Astrocyte (in vitro differentiated cells and primary cell): ENCODE results near the gene CHN2.

Experiments
- EZH2 ChIP-seq: IDR thresholded peaks from 2 replicates; pipeline ENCODE4 v1.6.1; 2012; ENCODE audit warnings: mild to moderate bottlenecking, low read length, inconsistent platforms; ENCODE audit not compliant: insufficient read depth
- TF ChIP-seq, protein P1 (sequence below): IDR thresholded peaks from 2 replicates; pipeline ENCODE4 v1.5.1; 2011; ENCODE audit warnings: low read depth, mild to moderate bottlenecking, inconsistent platforms, low read length, moderate library complexity; ENCODE audit not compliant: insufficient read depth

GRCh38 chr7:29214816-29215215, 20.2 kb downstream of the CHN2 start:
- TF ChIP-seq, protein P1, sequence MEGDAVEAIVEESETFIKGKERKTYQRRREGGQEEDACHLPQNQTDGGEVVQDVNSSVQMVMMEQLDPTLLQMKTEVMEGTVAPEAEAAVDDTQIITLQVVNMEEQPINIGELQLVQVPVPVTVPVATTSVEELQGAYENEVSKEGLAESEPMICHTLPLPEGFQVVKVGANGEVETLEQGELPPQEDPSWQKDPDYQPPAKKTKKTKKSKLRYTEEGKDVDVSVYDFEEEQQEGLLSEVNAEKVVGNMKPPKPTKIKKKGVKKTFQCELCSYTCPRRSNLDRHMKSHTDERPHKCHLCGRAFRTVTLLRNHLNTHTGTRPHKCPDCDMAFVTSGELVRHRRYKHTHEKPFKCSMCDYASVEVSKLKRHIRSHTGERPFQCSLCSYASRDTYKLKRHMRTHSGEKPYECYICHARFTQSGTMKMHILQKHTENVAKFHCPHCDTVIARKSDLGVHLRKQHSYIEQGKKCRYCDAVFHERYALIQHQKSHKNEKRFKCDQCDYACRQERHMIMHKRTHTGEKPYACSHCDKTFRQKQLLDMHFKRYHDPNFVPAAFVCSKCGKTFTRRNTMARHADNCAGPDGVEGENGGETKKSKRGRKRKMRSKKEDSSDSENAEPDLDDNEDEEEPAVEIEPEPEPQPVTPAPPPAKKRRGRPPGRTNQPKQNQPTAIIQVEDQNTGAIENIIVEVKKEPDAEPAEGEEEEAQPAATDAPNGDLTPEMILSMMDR = no peak
- no peak for TF ChIP-seq EZH2
